H9 (cell line): ENCODE results near the gene SLC13A4. TPM values are rescaled to one million over a fixed set of nuclear protein-coding genes. Genes with fewer than 3 reads are reported as not detected.

ENCODE experiments used
- DNase-seq: peaks from one replicate; pipeline ENCODE4 v3.0.0-alpha.2; 2017
- H2AFZ ChIP-seq: one replicate; pipeline ENCODE4 v1.6.1; 2013; ENCODE audit warnings: mild to moderate bottlenecking, low read length, control low read depth, moderate library complexity
- H2AK5ac ChIP-seq: 2 replicates; pipeline ENCODE4 v1.6.1; 2013; ENCODE audit warnings: low read length, control low read depth, mixed read lengths; ENCODE audit not compliant: insufficient read length
- H2BK120ac ChIP-seq: one replicate; pipeline ENCODE4 v1.6.1; 2013; ENCODE audit warnings: low read depth, mild to moderate bottlenecking, low read length, control low read depth, inconsistent platforms; ENCODE audit not compliant: poor library complexity, severe bottlenecking
- H2BK12ac ChIP-seq: 2 replicates; pipeline ENCODE4 v1.6.1; 2013; ENCODE audit warnings: low read length, control low read depth, mixed read lengths, low read depth; ENCODE audit not compliant: insufficient read length
- H2BK15ac ChIP-seq: 2 replicates; pipeline ENCODE4 v1.6.1; 2013; ENCODE audit warnings: low read depth, low read length, control low read depth
- H2BK20ac ChIP-seq: one replicate; pipeline ENCODE4 v1.6.1; 2013; ENCODE audit warnings: low read depth, mild to moderate bottlenecking, low read length, control low read depth, inconsistent platforms; ENCODE audit not compliant: poor library complexity, severe bottlenecking
- H2BK5ac ChIP-seq: 2 replicates; pipeline ENCODE4 v1.6.1; 2013; ENCODE audit warnings: low read length, control low read depth, mixed read lengths; ENCODE audit not compliant: insufficient read length
- H3K14ac ChIP-seq: 2 replicates; pipeline ENCODE4 v1.6.1; 2013; ENCODE audit warnings: low read length, control low read depth; ENCODE audit not compliant: insufficient read depth
- H3K18ac ChIP-seq: 2 replicates; pipeline ENCODE4 v1.6.1; 2013; ENCODE audit warnings: low read depth, mild to moderate bottlenecking, mixed read lengths, low read length, control low read depth; ENCODE audit not compliant: insufficient read length
- H3K23ac ChIP-seq: 2 replicates; pipeline ENCODE4 v1.6.1; 2013; ENCODE audit warnings: low read length, control low read depth, mixed read lengths, low read depth; ENCODE audit not compliant: insufficient read length
- H3K23me2 ChIP-seq: 2 replicates; pipeline ENCODE4 v1.6.1; 2013; ENCODE audit warnings: low read depth, mild to moderate bottlenecking, mixed read lengths, low read length, control low read depth; ENCODE audit not compliant: insufficient read length, poor library complexity, severe bottlenecking
- H3K27ac ChIP-seq: 2 replicates; pipeline ENCODE4 v1.5.1; 2013; ENCODE audit warnings: low read length, control low read depth, mixed read lengths, low read depth; ENCODE audit not compliant: insufficient read length
- H3K27me3 ChIP-seq: 2 replicates; pipeline ENCODE4 v1.6.1; 2013; ENCODE audit warnings: low read length, control low read depth, inconsistent platforms; ENCODE audit not compliant: insufficient read depth
- H3K4ac ChIP-seq: 2 replicates; pipeline ENCODE4 v1.6.1; 2013; ENCODE audit warnings: low read depth, mild to moderate bottlenecking, control low read depth, inconsistent platforms, low read length, moderate library complexity
- H3K4me1 ChIP-seq: 2 replicates; pipeline ENCODE4 v1.6.1; 2013; ENCODE audit warnings: low read length, control low read depth, inconsistent platforms; ENCODE audit not compliant: insufficient read depth
- H3K4me2 ChIP-seq: 2 replicates; pipeline ENCODE4 v1.6.1; 2013; ENCODE audit warnings: low read length, control low read depth, mixed read lengths; ENCODE audit not compliant: insufficient read length, insufficient read depth
- H3K56ac ChIP-seq: 2 replicates; pipeline ENCODE4 v1.6.1; 2013; ENCODE audit warnings: low read depth, mild to moderate bottlenecking, mixed read lengths, low read length, control low read depth; ENCODE audit not compliant: insufficient read length
- H3K79me1 ChIP-seq: 2 replicates; pipeline ENCODE4 v1.6.1; 2013; ENCODE audit warnings: low read depth, mild to moderate bottlenecking, moderate library complexity, low read length, control low read depth, inconsistent platforms; ENCODE audit not compliant: insufficient read depth, poor library complexity, severe bottlenecking
- H3K79me2 ChIP-seq: 2 replicates; pipeline ENCODE4 v1.6.1; 2013; ENCODE audit warnings: low read length, control low read depth, inconsistent platforms; ENCODE audit not compliant: insufficient read depth
- H3K9ac ChIP-seq: 2 replicates; pipeline ENCODE4 v1.6.1; 2013; ENCODE audit warnings: low read length, control low read depth, mixed read lengths; ENCODE audit not compliant: insufficient read length; ENCODE audit errors: extremely low read depth
- H3K9me3 ChIP-seq: one replicate; pipeline ENCODE4 v1.6.1; 2013; ENCODE audit warnings: low read depth, low read length, inconsistent platforms; ENCODE audit not compliant: control insufficient read depth
- H3T11ph ChIP-seq: one replicate; pipeline ENCODE4 v1.6.1; 2013; ENCODE audit warnings: mild to moderate bottlenecking, low read length, control low read depth, inconsistent platforms
- H4K20me1 ChIP-seq: one replicate; pipeline ENCODE4 v1.6.1; 2013; ENCODE audit not compliant: control insufficient read depth, insufficient read length, insufficient read depth
- H4K5ac ChIP-seq: 2 replicates; pipeline ENCODE4 v1.6.1; 2013; ENCODE audit warnings: low read depth, mild to moderate bottlenecking, mixed read lengths, low read length, control low read depth; ENCODE audit not compliant: insufficient read length
- H4K8ac ChIP-seq: replicated peaks from 2 replicates; pipeline ENCODE4 v1.6.1; 2013; ENCODE audit warnings: low read length, control low read depth, mixed read lengths, low read depth; ENCODE audit not compliant: insufficient read length
- H4K91ac ChIP-seq: 2 replicates; pipeline ENCODE4 v1.6.1; 2013; ENCODE audit warnings: low read depth, mild to moderate bottlenecking, moderate library complexity, mixed read lengths, low read length, control low read depth; ENCODE audit not compliant: insufficient read length
- H3K27ac Mint-ChIP-seq, 3 experiments: 2 replicates in 2 of 3; 3 replicates in 1 of 3; pipeline ENCODE4 v1.8.0; 2020 to 2021; ENCODE audit warnings: mixed read lengths in 3 of 3, mild to moderate bottlenecking in 1 of 3, moderate library complexity in 1 of 3
- H3K27me3 Mint-ChIP-seq: 2 replicates; pipeline ENCODE4 v1.8.0; 2021; ENCODE audit warnings: low read depth, mild to moderate bottlenecking, moderate library complexity, mixed read lengths
- H3K36me3 Mint-ChIP-seq, 3 experiments: 2 replicates in 2 of 3; 3 replicates in 1 of 3; pipeline ENCODE4 v1.8.0; 2020 to 2021; ENCODE audit warnings: low read depth in 3 of 3, mixed read lengths in 3 of 3; ENCODE audit not compliant: insufficient read depth in 1 of 3
- H3K4me1 Mint-ChIP-seq, 2 experiments: 2 replicates each; pipeline ENCODE4 v1.8.0; 2020; ENCODE audit warnings: mixed read lengths in 2 of 2
- H3K4me3 Mint-ChIP-seq, 2 experiments: 2 replicates in 1 of 2; 3 replicates in 1 of 2; pipeline ENCODE4 v1.8.0; 2020 to 2021; ENCODE audit warnings: mild to moderate bottlenecking in 2 of 2, mixed read lengths in 2 of 2, moderate library complexity in 1 of 2
- H3K9me3 Mint-ChIP-seq, 2 experiments: 2 replicates in 1 of 2; 3 replicates in 1 of 2; pipeline ENCODE4 v1.8.0; 2020; ENCODE audit warnings: mild to moderate bottlenecking in 2 of 2, mixed read lengths in 2 of 2, moderate library complexity in 1 of 2
- CTCF ChIP-seq: fragments of 200-600 bp; sonication (generic); conservative IDR thresholded peaks from 3 replicates; pipeline ENCODE4 v1.8.0; 2021; ENCODE audit warnings: antibody characterized with exemption, mild to moderate bottlenecking
- WGBS: extraction: QIAGEN DNeasy Blood & Tissue Kit; methylation state at CpG from one replicate; pipeline ENCODE4 v1.1.7; 2013; ENCODE audit warnings: missing lambda C conversion rate, low lambda C conversion rate, mixed read lengths; ENCODE audit not compliant: insufficient read length; ENCODE audit errors: extremely low coverage; 5-methylcytosine and 5-hydroxymethylcytosine counted together
- total RNA-seq: library from RNA; stranded (reverse); gene quantifications from 2 replicates; pipeline ENCODE4 v1.2.1, GENCODE V29; 2021

The SLC13A4 gene
- total RNA-seq, 1 experiment from 2014 or later, result 3.5 TPM

GRCh38 chr7:135723411-135723810 lies 4.6 kb downstream of the SLC13A4 start:
- Histone ChIP-seq H3K27me3 (no peaks in the 10 kb centered on the region), H4K91ac (no peak overlapping the region), H3T11ph (no peak overlapping the region), H2BK15ac (no peak overlapping the region), H3K9me3 (no peaks in the 10 kb centered on the region), H3K4me1 (peaks cover 2% of the 10 kb centered on the region; the same call in 1 of the 2 replicates), H4K20me1 (no peaks in the 10 kb centered on the region), H4K5ac (no peak overlapping the region), H2AK5ac (no peak overlapping the region), H2BK20ac (no peak overlapping the region), H2BK120ac (no peak overlapping the region), H2BK12ac (no peak overlapping the region), H3K23me2 (no peaks in the 10 kb centered on the region), H3K79me2 (no peaks in the 10 kb centered on the region), H4K8ac (no peak overlapping the region), H3K4ac (no peak overlapping the region), H3K9ac (no peak overlapping the region), H3K56ac (no peak overlapping the region), H3K4me2 (no peak overlapping the region), H3K27ac (no peak overlapping the region), H2BK5ac (no peak overlapping the region), H3K14ac (no peak overlapping the region), H3K79me1 (no peaks in the 10 kb centered on the region), H2AFZ (no peak overlapping the region), H3K23ac (no peak overlapping the region), H3K18ac (no peak overlapping the region)
- H3K36me3 Mint-ChIP-seq, result no peaks in the 10 kb centered on the region
- H3K27me3 Mint-ChIP-seq, result peaks cover 3% of the 10 kb centered on the region; the same call in 1 of the 2 replicates
- no CpG with 5 or more reads among the region's 7 CpGs for WGBS
- no peak for TF ChIP-seq CTCF
- no peaks in the 10 kb centered on the region for H3K9me3 Mint-ChIP-seq
- peaks cover 23 to 31% of the 10 kb centered on the region in 2 experiments for H3K4me1 Mint-ChIP-seq
- no peak overlapping the region for H3K4me3 Mint-ChIP-seq
- no peak overlapping the region for H3K27ac Mint-ChIP-seq
- DNase-seq, result no peak
